Tibial artery (tissue), 4 donors: ENCODE data around the gene CHMP4B.

Source experiments
- DNase-seq, 2 donors: peaks; one replicate each; pipeline ENCODE4 v3.0.0-alpha.2; 2019
- H3K27ac ChIP-seq, 2 donors: fragments of 200-600 bp; sonication (generic) in 1 of 2; 1 replicate in 1 of 2; 2 replicates in 1 of 2; pipeline ENCODE4 v1.5.1; 2018 to 2019; ENCODE audit warnings: mild to moderate bottlenecking in 1 of 2
- H3K27me3 ChIP-seq, 2 donors: fragments of 200-600 bp; sonication (generic) in 1 of 2; one replicate each; pipeline versions ENCODE4 v1.5.1 to v1.6.0; 2016 to 2019
- H3K36me3 ChIP-seq, 3 donors: fragments of 200-600 bp; sonication (generic) in 2 of 3; one replicate each; pipeline ENCODE4 v1.5.1; 2016 to 2019; ENCODE audit warnings: mild to moderate bottlenecking in 2 of 3
- H3K4me1 ChIP-seq, 4 donors: fragments of 200-600 bp; sonication (generic) in 2 of 4; 1 replicate in 3 of 4; 2 replicates in 1 of 4; pipeline ENCODE4 v1.5.1; 2016 to 2019
- H3K4me3 ChIP-seq, 2 donors: fragments of 200-600 bp; sonication (generic) in 1 of 2; 1 replicate in 1 of 2; 2 replicates in 1 of 2; pipeline ENCODE4 v1.5.1; 2018 to 2019; ENCODE audit warnings: mild to moderate bottlenecking in 2 of 2
- H3K9me3 ChIP-seq, 3 donors: fragments of 200-600 bp; sonication (generic) in 1 of 3; one replicate each; pipeline ENCODE4 v1.5.1; 2016 to 2019
- intact Hi-C: fragments of 100-400 bp; cut with DNase I; formaldehyde crosslinking; loops from one replicate; pipeline ENCODE4 v1.15.0; 2023; ENCODE audit warnings: low total_unique reads
- TF ChIP-seq, protein P1 (sequence below), 2 experiments: fragments of 200-600 bp in 1 of 2; fragments of 450-650 bp in 1 of 2; IDR thresholded peaks; one replicate each; pipeline ENCODE4 v1.5.1; 2017 to 2019; ENCODE audit warnings: antibody characterized with exemption in 2 of 2, mild to moderate bottlenecking in 1 of 2, moderate library complexity in 1 of 2

CHMP4B gene

DNA sequence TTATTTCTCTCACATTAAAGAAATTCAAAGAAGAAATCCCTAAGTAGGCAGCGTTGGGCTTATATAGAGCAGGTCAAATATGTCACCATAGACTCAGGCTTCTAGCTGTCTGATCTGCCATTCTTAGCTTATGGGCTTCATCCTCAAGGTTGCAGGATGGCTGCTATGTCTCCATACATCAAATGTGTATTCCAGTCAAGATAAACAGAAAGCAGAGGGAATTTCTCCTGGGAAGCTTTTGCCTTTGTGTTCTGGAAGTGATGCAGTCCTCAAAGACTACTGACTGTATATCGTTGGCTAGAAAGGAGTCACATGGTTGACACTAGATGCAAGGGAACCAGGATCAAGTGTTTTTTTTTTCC, 43.4 kb upstream of the CHMP4B start:
- intact Hi-C loops: no loop called here
- Histone ChIP-seq H3K27ac (no peak overlapping the region), H3K9me3 (no peaks in the 10 kb centered on the region), H3K4me3 (no peak overlapping the region), H3K27me3 (no peaks in the 10 kb centered on the region), H3K4me1 (no peaks in the 10 kb centered on the region), H3K36me3 (peaks cover 12 to 64% (median 26%) of the 10 kb centered on the region in 3 donors)
- DNase-seq: no peak
- TF ChIP-seq, protein P1, sequence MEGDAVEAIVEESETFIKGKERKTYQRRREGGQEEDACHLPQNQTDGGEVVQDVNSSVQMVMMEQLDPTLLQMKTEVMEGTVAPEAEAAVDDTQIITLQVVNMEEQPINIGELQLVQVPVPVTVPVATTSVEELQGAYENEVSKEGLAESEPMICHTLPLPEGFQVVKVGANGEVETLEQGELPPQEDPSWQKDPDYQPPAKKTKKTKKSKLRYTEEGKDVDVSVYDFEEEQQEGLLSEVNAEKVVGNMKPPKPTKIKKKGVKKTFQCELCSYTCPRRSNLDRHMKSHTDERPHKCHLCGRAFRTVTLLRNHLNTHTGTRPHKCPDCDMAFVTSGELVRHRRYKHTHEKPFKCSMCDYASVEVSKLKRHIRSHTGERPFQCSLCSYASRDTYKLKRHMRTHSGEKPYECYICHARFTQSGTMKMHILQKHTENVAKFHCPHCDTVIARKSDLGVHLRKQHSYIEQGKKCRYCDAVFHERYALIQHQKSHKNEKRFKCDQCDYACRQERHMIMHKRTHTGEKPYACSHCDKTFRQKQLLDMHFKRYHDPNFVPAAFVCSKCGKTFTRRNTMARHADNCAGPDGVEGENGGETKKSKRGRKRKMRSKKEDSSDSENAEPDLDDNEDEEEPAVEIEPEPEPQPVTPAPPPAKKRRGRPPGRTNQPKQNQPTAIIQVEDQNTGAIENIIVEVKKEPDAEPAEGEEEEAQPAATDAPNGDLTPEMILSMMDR (IDR thresholded peaks at IDR 0.05): no peak

DNA sequence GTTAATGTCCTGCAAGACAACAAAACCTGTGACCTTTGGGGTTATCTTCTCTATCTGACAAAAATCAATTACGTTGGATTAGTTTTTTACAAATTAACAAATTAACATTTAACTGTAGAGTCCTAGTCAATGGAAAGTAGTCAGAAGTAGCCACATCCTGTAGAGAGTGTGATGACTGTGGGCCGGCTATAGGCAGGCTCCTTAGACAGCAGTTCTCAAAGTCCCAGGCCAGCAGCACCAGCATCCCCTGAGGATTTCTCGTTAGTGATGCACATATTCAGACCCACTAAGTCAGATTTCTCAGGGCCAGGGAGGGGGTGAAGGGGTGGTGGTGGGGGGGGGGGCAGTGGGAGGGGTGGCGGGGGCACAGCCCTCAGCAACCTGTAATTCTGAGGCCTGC, 42.1 kb upstream of the CHMP4B start:
- Histone ChIP-seq H3K36me3 (peaks cover 12 to 62% (median 26%) of the 10 kb centered on the region in 3 donors), H3K9me3 (no peaks in the 10 kb centered on the region), H3K4me1 (no peaks in the 10 kb centered on the region), H3K27me3 (no peaks in the 10 kb centered on the region), H3K27ac (no peak overlapping the region), H3K4me3 (no peak overlapping the region)
- TF ChIP-seq, protein P1 (IDR thresholded peaks at IDR 0.05): no peak
- no peak for DNase-seq
- intact Hi-C loops: no loop called here

DNA sequence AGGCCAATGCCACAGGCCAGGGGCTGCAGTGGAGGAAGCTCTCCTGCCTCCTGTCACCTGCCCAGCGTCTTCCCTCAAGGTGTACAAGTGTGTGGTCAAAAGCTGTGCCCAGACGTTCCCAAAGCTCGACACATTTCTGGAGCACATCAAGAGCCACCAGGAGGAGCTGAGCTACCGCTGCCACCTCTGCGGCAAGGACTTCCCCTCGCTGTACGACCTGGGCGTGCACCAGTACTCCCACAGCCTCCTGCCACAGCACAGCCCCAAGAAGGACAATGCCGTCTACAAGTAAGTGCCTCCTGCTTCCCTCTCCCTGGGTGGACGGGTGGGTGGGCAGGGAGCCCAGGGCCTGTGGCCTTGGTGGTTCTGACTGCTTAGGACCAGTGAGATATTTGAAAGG, 41.1 kb upstream of the CHMP4B start:
- Histone ChIP-seq H3K27me3 (no peaks in the 10 kb centered on the region), H3K36me3 (peaks cover 12 to 66% (median 26%) of the 10 kb centered on the region in 3 donors), H3K9me3 (no peaks in the 10 kb centered on the region), H3K27ac (no peak overlapping the region), H3K4me1 (no peaks in the 10 kb centered on the region), H3K4me3 (no peak overlapping the region)
- no peak for DNase-seq
- TF ChIP-seq, protein P1 (IDR thresholded peaks at IDR 0.05): no peak
- intact Hi-C loops: no loop called here

DNA sequence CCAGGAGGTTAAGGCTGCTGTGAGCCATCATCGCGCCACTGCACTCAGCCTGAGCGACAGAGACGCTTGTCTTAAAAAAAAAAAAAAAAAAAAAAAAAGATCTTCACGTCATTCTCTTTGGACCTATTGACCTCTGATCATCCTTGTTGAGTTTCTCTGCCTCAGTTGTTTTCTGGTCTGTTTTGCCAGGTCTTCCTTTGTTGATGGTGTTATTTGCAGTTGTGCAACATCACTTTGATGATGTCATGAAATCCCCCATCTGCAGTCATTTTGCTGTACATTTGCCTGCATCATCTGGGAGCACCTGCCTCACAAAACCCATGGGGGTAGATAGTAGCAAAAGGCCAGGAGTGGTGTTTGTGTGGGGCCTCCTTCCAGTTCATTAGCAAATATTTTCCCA, 39.2 kb upstream of the CHMP4B start:
- H3K4me3 ChIP-seq: no peak overlapping the region
- no peak for DNase-seq
- no peak overlapping the region for H3K27ac ChIP-seq
- intact Hi-C loops: no loop called here
- H3K4me1 ChIP-seq: no peaks in the 10 kb centered on the region
- H3K36me3 ChIP-seq: peaks cover 11 to 56% (median 20%) of the 10 kb centered on the region in 3 donors
- no peaks in the 10 kb centered on the region for H3K27me3 ChIP-seq
- TF ChIP-seq, protein P1 (IDR thresholded peaks at IDR 0.05): no peak
- no peaks in the 10 kb centered on the region for H3K9me3 ChIP-seq

DNA sequence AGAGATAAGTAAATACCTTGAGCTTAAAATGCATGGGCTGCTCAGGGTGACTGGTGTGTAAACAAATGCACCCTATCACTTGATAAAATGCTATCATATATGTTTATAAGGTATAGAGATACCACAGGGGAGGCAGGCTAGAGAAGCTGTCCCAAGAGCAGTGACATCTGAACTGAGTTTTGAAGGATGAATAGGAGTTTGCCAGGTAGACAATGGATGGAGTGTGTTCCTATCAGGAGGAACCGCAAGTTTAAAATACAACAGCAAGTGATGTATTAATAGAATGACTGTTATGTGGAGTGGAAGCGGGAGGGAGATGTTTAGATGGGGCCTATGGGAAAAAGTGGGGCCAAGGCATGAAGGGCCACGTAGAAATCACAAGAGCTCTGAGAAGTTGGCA, 38.7 kb upstream of the CHMP4B start:
- TF ChIP-seq, protein P1 (IDR thresholded peaks at IDR 0.05): no peak
- no peaks in the 10 kb centered on the region for H3K27me3 ChIP-seq
- no peaks in the 10 kb centered on the region for H3K4me1 ChIP-seq
- no peak overlapping the region for H3K27ac ChIP-seq
- intact Hi-C loops: no loop called here
- H3K36me3 ChIP-seq: peaks cover 6 to 51% (median 15%) of the 10 kb centered on the region in 3 donors
- no peak for DNase-seq
- no peak overlapping the region for H3K4me3 ChIP-seq
- H3K9me3 ChIP-seq: no peaks in the 10 kb centered on the region
